NB4 (cell line): Measurements from ENCODE around the gene PALM3.
A peak's percentile ranks its signal among the peaks of the same experiment; 100 is the strongest.

Source experiments
- DNase-seq: peaks from one replicate; pipeline ENCODE4 v3.0.0; 2010; ENCODE audit warnings: low read depth
- H3K4me3 ChIP-seq: one replicate; pipeline ENCODE4 v1.5.1; 2011; ENCODE audit warnings: mild to moderate bottlenecking, low read depth, low read length, moderate library complexity
- CTCF ChIP-seq: IDR thresholded peaks from one replicate; pipeline ENCODE4 v1.5.1; 2012; ENCODE audit warnings: low read depth, low read length
- MAX ChIP-seq: IDR thresholded peaks from 2 replicates; pipeline ENCODE4 v1.6.1; 2011; ENCODE audit warnings: low read depth, low read length
- MYC ChIP-seq: IDR thresholded peaks from 2 replicates; pipeline ENCODE4 v1.6.1; 2011; ENCODE audit warnings: low read depth, low read length
- POLR2A ChIP-seq: IDR thresholded peaks from 2 replicates; pipeline ENCODE4 v1.6.1; 2011; ENCODE audit warnings: mild to moderate bottlenecking; ENCODE audit not compliant: insufficient read length; ENCODE audit errors: extremely low read depth

PALM3 gene

GRCh38 chr19:14066134-14066533 lies 4.3 kb upstream of the PALM3 start:
- TF ChIP-seq MYC (no peak), CTCF (no peak), MAX (no peak), POLR2A (no peak)
- H3K4me3 ChIP-seq = no peak overlapping the region
- DNase-seq = no peak

- TF ChIP-seq CTCF (no peak), POLR2A (no peak), MAX (no peak)
- no peak for DNase-seq
- H3K4me3 ChIP-seq = no peak overlapping the region
Measured at GRCh38 chr19:14063105-14063504, 1.2 kb upstream of the PALM3 start.

GRCh38 chr19:14062558-14062855 lies 631 bp upstream of the PALM3 start:
- DNase-seq = no peak
- no peak overlapping the region for H3K4me3 ChIP-seq
- TF ChIP-seq MAX = no peak

GRCh38 chr19:14061081-14061749 lies 661 bp downstream of the PALM3 start:
- TF ChIP-seq MAX (no peak), CTCF (no peak), MYC (no peak), POLR2A (no peak)
- DNase-seq = no peak
- no peak overlapping the region for H3K4me3 ChIP-seq

- DNase-seq = no peak
- TF ChIP-seq POLR2A = no peak
- peak; percentile 43; the same call in 1 of the 2 replicates for TF ChIP-seq MAX
- TF ChIP-seq CTCF = no peak
- no peak overlapping the region for H3K4me3 ChIP-seq
Measured at GRCh38 chr19:14059652-14060155, 2.2 kb downstream of the PALM3 start.

- H3K4me3 ChIP-seq = no peak overlapping the region
- DNase-seq = no peak
- no peak for TF ChIP-seq POLR2A
- peak; percentile 55 for TF ChIP-seq CTCF
- no peak for TF ChIP-seq MYC
- TF ChIP-seq MAX = no peak
Measured at GRCh38 chr19:14059093-14059480, 2.8 kb downstream of the PALM3 start.
